Testis (tissue), 2 donors: ENCODE results near the gene GDF11.

Experiments used
- POLR2A ChIP-seq: fragments of 450-650 bp; IDR thresholded peaks from one replicate; pipeline ENCODE4 v1.6.1; 2017; ENCODE audit warnings: antibody characterized with exemption, mild to moderate bottlenecking, moderate library complexity
- TF ChIP-seq, protein P1 (sequence below), 3 experiments: fragments of 450-650 bp in 2 of 3; fragments of 200-600 bp in 1 of 3; sonication (generic) in 1 of 3; IDR thresholded peaks; one replicate each; pipeline ENCODE4 v1.5.1; 2016 to 2019; ENCODE audit warnings: antibody characterized with exemption in 3 of 3, mild to moderate bottlenecking in 2 of 3, moderate library complexity in 1 of 3

DNA sequence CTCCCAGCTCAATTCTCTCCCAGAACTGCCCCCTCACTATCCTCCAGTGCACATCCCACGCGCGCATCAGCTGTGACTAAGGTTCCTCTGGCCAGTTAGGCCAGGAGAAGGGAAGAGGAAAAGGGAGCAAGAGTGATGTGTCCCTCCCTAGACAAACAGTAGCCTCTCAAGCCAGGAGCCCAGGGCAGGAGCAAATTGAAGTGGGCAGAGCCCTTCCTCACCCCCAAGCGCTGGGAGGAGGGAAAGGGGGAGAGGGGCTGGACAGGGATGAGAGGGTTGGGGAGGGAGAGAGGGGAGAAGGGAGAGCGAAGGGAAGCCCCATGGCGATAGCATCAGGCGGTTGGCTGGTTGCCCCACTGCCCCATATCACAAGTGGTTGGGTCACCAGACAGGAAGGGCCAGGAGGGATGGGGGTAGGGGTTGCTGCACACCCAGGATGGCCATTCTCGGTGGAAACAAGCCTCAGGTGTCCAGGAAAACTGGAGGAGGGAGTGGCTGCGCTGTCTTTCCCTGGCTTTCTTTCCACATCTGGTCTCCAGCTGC lies 15.2 kb upstream of the GDF11 start:
- TF ChIP-seq, protein P1, sequence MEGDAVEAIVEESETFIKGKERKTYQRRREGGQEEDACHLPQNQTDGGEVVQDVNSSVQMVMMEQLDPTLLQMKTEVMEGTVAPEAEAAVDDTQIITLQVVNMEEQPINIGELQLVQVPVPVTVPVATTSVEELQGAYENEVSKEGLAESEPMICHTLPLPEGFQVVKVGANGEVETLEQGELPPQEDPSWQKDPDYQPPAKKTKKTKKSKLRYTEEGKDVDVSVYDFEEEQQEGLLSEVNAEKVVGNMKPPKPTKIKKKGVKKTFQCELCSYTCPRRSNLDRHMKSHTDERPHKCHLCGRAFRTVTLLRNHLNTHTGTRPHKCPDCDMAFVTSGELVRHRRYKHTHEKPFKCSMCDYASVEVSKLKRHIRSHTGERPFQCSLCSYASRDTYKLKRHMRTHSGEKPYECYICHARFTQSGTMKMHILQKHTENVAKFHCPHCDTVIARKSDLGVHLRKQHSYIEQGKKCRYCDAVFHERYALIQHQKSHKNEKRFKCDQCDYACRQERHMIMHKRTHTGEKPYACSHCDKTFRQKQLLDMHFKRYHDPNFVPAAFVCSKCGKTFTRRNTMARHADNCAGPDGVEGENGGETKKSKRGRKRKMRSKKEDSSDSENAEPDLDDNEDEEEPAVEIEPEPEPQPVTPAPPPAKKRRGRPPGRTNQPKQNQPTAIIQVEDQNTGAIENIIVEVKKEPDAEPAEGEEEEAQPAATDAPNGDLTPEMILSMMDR (IDR thresholded peaks at IDR 0.05): no peak
- TF ChIP-seq POLR2A: no peak
